IPS-18a (cell line): ENCODE measurements around the gene PRDM16.

Experiments used
- H3K27ac ChIP-seq: one replicate; pipeline ENCODE4 v1.5.1; 2013; ENCODE audit warnings: low read length
- H3K27me3 ChIP-seq: one replicate; pipeline ENCODE4 v1.6.1; 2013; ENCODE audit warnings: mild to moderate bottlenecking, low read length; ENCODE audit not compliant: control insufficient read depth, insufficient read depth
- H3K36me3 ChIP-seq: one replicate; pipeline ENCODE4 v1.6.1; 2013; ENCODE audit warnings: low read depth, low read length; ENCODE audit not compliant: control insufficient read depth
- H3K4me1 ChIP-seq: one replicate; pipeline ENCODE4 v1.6.1; 2013; ENCODE audit warnings: low read depth, low read length; ENCODE audit not compliant: control insufficient read depth
- H3K4me3 ChIP-seq: one replicate; pipeline ENCODE4 v1.5.1; 2013; ENCODE audit warnings: low read length
- H3K9ac ChIP-seq: one replicate; pipeline ENCODE4 v1.6.1; 2013; ENCODE audit warnings: mild to moderate bottlenecking, low read length, moderate library complexity
- H3K9me3 ChIP-seq: one replicate; pipeline ENCODE4 v1.6.1; 2013; ENCODE audit warnings: low read depth, low read length; ENCODE audit not compliant: control insufficient read depth

The PRDM16 gene

DNA sequence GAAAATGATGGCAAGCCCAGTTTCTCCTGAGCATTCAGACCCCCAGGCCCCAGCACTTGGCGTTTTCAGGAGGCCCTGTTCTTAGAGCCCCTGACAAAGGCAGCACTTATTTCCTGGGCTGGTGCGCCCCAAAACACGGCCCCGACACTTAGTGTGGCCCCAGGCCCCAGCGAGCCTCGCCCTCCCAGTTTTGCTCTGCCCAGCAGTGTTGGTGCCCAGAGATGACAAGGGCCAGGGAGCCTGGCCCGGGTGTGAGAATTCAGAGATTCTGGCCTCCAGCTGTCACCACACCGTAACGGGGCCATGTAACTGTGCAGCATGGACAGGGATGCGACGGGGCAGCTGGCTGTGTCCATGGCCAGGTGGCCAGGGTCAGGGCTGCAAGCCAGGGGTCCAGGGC is 367.4 kb downstream of the PRDM16 start:
- Histone ChIP-seq H3K4me3 (no peak overlapping the region), H3K9me3 (no peaks in the 10 kb centered on the region), H3K27me3 (no peaks in the 10 kb centered on the region)

DNA sequence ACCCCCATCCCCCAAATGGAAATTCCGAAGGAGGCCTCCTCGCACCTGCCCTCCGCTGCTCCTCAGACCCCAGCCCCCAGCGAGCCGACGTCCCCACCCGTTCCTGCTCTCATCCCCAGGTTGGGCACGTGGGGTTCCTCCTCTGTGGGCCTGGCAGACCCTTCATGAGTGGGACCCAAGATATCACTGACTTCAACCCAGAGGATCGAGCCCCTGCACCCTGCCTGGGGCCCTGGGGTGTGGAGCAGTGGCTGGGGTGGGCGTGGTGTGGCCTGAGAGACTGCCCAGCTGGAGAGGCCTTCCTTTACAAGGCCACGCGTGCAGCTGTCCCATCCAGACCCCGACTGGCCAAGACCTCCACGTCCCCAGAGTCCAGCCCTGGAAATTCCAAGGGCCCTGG is 367.9 kb downstream of the PRDM16 start:
- Histone ChIP-seq H3K4me1 (no peaks in the 10 kb centered on the region), H3K9ac (no peak overlapping the region), H3K4me3 (no peak overlapping the region), H3K9me3 (no peaks in the 10 kb centered on the region), H3K36me3 (no peaks in the 10 kb centered on the region), H3K27me3 (no peaks in the 10 kb centered on the region), H3K27ac (no peak overlapping the region)

More for the DNA sequence above, 367.4 kb downstream of the PRDM16 start:
- no peaks in the 10 kb centered on the region for H3K4me1 ChIP-seq
- no peak overlapping the region for H3K27ac ChIP-seq
- H3K36me3 ChIP-seq = no peaks in the 10 kb centered on the region
- no peak overlapping the region for H3K9ac ChIP-seq

- Histone ChIP-seq H3K36me3 (no peaks in the 10 kb centered on the region), H3K27me3 (no peaks in the 10 kb centered on the region), H3K4me1 (no peaks in the 10 kb centered on the region)
These were observed 369.7 kb downstream of the PRDM16 start for GRCh38 chr1:3438661-3439180.

GRCh38 chr1:3439346-3440299 is 370.6 kb downstream of the PRDM16 start:
- no peaks in the 10 kb centered on the region for H3K27me3 ChIP-seq
- H3K36me3 ChIP-seq = no peaks in the 10 kb centered on the region
- no peaks in the 10 kb centered on the region for H3K4me1 ChIP-seq

More at GRCh38 chr1:3438661-3439180, 369.7 kb downstream of the PRDM16 start:
- H3K4me3 ChIP-seq = no peak overlapping the region
- no peak overlapping the region for H3K27ac ChIP-seq
- no peaks in the 10 kb centered on the region for H3K9me3 ChIP-seq
- H3K9ac ChIP-seq = no peak overlapping the region

DNA sequence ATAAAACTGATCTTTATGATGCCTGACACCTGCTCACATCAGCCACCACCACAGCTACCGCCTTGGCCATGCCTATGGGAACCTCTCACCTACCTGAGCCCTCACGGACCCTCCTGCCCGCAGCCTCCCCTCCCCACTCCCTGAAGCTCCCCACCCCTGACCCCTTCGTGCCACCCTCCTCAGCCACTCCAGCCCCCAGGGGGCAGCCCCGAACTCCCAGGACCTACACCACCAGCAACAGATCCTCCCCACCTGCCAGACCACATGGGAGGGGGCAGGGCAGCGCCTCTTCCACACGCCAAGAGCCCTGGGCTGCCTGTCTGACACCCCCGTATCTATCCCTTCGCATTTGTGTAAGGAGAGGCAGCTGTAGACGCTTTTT is 371.3 kb downstream of the PRDM16 start:
- no peaks in the 10 kb centered on the region for H3K4me1 ChIP-seq
- H3K9me3 ChIP-seq = no peaks in the 10 kb centered on the region
- H3K36me3 ChIP-seq = no peaks in the 10 kb centered on the region
- H3K4me3 ChIP-seq = no peak overlapping the region
- no peak overlapping the region for H3K9ac ChIP-seq
- no peaks in the 10 kb centered on the region for H3K27me3 ChIP-seq
- no peak overlapping the region for H3K27ac ChIP-seq

More at GRCh38 chr1:3439346-3440299, 370.6 kb downstream of the PRDM16 start:
- Histone ChIP-seq H3K27ac (no peak overlapping the region), H3K9me3 (no peaks in the 10 kb centered on the region), H3K4me3 (no peak overlapping the region), H3K9ac (no peak overlapping the region)

- no peak overlapping the region for H3K4me3 ChIP-seq
These were observed 371.9 kb downstream of the PRDM16 start for GRCh38 chr1:3440711-3441409.

GRCh38 chr1:3441410-3441847 is 372.4 kb downstream of the PRDM16 start:
- no peak overlapping the region for H3K9ac ChIP-seq
- no peaks in the 10 kb centered on the region for H3K4me1 ChIP-seq
- no peaks in the 10 kb centered on the region for H3K9me3 ChIP-seq
- no peak overlapping the region for H3K27ac ChIP-seq
- H3K36me3 ChIP-seq = no peaks in the 10 kb centered on the region
- H3K4me3 ChIP-seq = no peak overlapping the region
- H3K27me3 ChIP-seq = no peaks in the 10 kb centered on the region

More at GRCh38 chr1:3440711-3441409, 371.9 kb downstream of the PRDM16 start:
- no peak overlapping the region for H3K27ac ChIP-seq
- H3K36me3 ChIP-seq = no peaks in the 10 kb centered on the region
- H3K9ac ChIP-seq = no peak overlapping the region
- no peaks in the 10 kb centered on the region for H3K27me3 ChIP-seq
- H3K9me3 ChIP-seq = no peaks in the 10 kb centered on the region
- H3K4me1 ChIP-seq = no peaks in the 10 kb centered on the region

- Histone ChIP-seq H3K4me3 (no peak overlapping the region), H3K4me1 (no peaks in the 10 kb centered on the region), H3K27me3 (no peaks in the 10 kb centered on the region), H3K36me3 (no peaks in the 10 kb centered on the region), H3K9ac (no peak overlapping the region), H3K27ac (no peak overlapping the region), H3K9me3 (no peaks in the 10 kb centered on the region)
These were observed 372.9 kb downstream of the PRDM16 start for GRCh38 chr1:3441880-3442279.

DNA sequence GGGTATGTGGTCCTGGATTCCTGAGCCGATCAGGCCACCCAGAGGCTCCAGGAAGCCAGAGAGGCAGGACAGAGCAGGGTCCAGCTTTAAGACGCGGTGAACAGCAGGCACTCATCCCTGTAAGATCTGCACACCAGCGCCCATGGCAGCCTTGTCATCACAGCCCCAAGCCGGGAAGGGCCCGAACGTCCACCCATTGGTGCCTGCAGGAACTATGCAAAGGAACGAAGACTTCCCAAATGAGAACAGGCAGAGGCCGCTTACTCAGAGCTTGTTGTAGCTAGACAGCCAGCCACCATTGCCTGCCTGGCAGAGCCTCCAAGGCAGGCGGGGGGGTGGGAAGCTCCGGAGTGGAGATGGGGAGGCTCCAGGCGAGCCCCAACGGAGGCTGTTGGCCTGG is 373.3 kb downstream of the PRDM16 start:
- Histone ChIP-seq H3K27me3 (no peaks in the 10 kb centered on the region), H3K9me3 (no peaks in the 10 kb centered on the region), H3K27ac (no peak overlapping the region), H3K9ac (no peak overlapping the region), H3K4me1 (no peaks in the 10 kb centered on the region), H3K36me3 (no peaks in the 10 kb centered on the region), H3K4me3 (no peak overlapping the region)

DNA sequence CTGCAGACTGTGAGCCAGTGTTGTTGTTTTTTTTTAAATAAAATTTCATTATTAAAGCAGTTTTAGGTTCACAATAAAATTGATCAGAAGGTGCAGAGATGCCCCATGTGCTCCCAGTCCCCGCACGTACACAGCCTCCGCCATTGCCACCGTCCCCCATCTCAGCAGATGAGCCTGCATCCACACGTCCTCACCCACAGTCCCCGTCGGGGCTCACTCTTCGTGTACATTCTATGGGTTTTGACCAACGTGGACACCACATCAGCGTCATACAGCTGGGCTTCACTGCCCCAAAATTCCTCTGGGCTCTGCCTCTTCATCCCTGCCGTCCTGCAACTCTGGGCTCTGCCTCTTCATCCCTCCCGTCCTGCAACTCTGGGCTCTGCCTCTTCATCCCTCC is 373.9 kb downstream of the PRDM16 start:
- H3K27me3 ChIP-seq = no peaks in the 10 kb centered on the region
- no peak overlapping the region for H3K9ac ChIP-seq

GRCh38 chr1:3443807-3444206 is 374.8 kb downstream of the PRDM16 start:
- Histone ChIP-seq H3K27ac (no peak overlapping the region), H3K27me3 (no peaks in the 10 kb centered on the region), H3K9ac (no peak overlapping the region), H3K9me3 (no peaks in the 10 kb centered on the region), H3K36me3 (no peaks in the 10 kb centered on the region), H3K4me1 (no peaks in the 10 kb centered on the region), H3K4me3 (no peak overlapping the region)

More for the DNA sequence above, 373.9 kb downstream of the PRDM16 start:
- H3K4me3 ChIP-seq = no peak overlapping the region
- no peak overlapping the region for H3K27ac ChIP-seq
- H3K36me3 ChIP-seq = no peaks in the 10 kb centered on the region
- H3K4me1 ChIP-seq = no peaks in the 10 kb centered on the region
- H3K9me3 ChIP-seq = no peaks in the 10 kb centered on the region
